22Rv1 (cell line): ENCODE results near the gene SPACA1.

ENCODE experiments used
- CTCF ChIP-seq: fragments of 450-650 bp; IDR thresholded peaks from 2 replicates; pipeline ENCODE4 v1.5.1; 2017; ENCODE audit warnings: mild to moderate bottlenecking
- ZFX ChIP-seq: fragments of 450-650 bp; IDR thresholded peaks from 2 replicates; pipeline ENCODE4 v1.6.1; 2017; ENCODE audit warnings: antibody characterized with exemption, borderline replicate concordance

DNA sequence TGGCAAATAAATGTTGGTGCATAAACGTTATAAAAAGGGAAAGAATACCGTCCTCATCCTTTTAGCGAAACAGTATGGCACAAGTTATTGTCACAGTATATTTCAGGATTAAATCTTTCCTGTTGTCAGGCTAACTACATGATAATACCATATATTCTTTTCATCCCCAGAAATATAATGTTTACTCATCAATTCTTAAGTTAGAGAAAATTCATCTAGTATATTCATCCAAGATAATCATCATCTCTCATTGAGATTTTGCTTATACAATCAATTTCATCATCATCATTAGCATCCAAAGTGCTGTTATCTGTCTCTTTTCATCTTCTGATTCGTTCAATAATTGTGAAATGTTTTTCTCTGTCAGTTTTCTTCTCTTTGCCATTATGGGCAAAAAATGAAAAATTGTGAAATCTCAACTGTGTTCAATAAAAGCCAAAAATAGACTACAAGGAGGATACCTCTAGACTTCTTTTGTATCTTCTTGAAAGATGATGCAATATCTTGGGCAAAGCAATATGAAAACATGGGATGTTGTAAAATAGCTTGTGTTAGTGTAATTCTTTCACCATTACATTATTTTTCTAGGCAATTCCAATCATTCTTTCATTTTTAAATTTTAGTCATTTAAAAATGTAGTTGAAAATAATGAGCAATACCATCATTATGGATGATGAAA lies 2.6 kb downstream of the SPACA1 start:
- TF ChIP-seq CTCF (no peak), ZFX (no peak)
